GM18907 (cell line): ENCODE measurements around the gene KPNA6.
A peak's percentile ranks its signal among the peaks of the same experiment; 100 is the strongest.

Experiments used
- ATAC-seq: cut with Tn5 transposase; IDR thresholded peaks from one replicate; pipeline ENCODE4 v1.9.1; 2021; ENCODE audit warnings: mild to moderate bottlenecking, moderate library complexity; ENCODE audit not compliant: unreplicated experiment

Gene KPNA6

DNA sequence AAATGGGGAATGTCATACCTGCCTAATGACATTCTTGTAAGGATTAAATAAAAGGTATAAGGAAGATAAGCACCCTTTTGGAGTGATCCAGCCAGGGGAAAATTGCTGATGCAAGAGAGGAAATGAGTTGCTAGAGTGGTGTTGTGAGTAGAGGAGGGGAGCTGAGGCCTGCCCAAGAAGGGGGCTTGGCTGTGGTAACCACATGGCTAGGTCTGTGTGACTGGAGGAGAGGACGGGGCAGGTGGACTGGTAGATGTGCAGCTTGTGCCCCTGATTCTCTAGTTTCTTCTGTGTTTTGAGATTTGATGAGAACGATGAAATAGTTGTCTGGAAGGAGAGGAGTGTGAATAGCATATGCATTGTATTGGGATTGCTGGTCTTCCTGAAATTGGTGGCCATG, 78.2 kb downstream of the KPNA6 start:
- ATAC-seq = no peak

DNA sequence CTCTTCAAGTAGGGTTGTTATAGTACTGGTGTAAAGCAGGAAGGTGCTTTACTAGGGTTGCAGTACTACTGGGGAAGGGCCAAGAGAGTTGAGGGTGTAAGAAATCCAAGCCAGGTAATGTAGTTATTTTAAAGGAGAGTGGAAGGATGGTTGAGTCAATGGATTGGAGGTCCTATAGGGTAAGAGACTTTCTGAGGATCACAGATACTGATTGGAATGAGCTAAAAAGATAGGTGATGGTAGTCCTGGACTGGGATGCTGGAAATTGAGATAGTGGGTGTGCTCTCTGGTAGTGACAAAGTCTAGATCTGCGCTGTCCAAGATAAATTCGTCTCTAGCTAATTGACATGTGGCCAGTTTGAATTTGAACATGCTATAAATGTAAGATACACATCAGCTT, 78.6 kb downstream of the KPNA6 start:
- ATAC-seq = no peak

DNA sequence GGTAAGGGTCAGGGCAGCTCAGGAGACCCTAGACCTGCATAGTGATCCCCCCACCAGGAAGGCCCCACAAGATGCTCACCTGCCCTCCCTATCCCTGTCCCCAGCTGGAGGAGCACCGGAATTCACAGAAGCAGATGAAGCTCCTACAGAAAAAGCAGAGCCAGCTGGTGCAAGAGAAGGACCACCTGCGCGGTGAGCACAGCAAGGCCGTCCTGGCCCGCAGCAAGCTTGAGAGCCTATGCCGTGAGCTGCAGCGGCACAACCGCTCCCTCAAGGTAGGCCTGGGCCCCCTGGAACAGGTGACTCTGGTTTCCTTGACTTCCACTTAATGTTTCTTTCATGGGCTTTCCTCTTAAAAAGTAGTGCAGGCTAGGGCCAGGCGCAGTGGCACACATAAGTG, 80.0 kb downstream of the KPNA6 start:
- ATAC-seq = no peak

DNA sequence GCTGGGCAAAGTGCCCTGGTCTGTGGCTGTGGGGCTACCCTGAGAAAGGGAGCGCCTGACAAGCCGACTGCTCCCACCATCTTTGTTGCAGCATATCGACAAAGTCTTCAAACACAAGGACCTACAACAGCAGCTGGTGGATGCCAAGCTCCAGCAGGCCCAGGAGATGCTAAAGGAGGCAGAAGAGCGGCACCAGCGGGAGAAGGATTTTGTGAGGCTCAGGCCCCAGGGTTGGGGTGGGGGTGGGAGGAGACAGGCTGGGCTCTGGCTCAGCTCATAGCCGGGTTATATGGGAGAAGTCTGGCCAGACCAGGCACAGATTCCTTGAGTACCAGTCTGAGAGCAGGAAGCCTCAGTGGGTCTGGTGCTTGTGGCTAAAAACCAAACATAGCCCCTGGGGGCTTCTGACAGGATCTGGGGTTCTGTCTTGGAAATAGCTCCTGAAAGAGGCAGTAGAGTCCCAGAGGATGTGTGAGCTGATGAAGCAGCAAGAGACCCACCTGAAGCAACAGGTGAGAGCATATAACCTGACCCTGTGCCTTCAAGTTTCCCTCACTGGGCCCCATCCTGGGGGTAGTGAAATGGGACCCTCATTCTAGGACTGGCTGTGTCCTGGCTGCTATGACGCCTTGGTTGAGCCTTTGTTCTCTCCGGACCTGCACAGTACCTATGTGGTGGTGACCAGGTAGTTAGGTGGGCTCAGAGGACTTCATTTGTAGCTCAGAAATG, 84.5 kb downstream of the KPNA6 start:
- ATAC-seq = no peak

DNA sequence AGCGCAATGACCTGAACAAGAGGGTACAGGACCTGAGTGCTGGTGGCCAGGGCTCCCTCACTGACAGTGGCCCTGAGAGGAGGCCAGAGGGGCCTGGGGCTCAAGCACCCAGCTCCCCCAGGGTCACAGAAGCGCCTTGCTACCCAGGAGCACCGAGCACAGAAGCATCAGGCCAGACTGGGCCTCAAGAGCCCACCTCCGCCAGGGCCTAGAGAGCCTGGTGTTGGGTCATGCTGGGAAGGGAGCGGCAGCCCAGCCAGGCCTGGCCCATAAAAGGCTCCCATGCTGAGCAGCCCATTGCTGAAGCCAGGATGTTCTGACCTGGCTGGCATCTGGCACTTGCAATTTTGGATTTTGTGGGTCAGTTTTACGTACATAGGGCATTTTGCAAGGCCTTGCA, 87.1 kb downstream of the KPNA6 start:
- ATAC-seq = no peak

DNA sequence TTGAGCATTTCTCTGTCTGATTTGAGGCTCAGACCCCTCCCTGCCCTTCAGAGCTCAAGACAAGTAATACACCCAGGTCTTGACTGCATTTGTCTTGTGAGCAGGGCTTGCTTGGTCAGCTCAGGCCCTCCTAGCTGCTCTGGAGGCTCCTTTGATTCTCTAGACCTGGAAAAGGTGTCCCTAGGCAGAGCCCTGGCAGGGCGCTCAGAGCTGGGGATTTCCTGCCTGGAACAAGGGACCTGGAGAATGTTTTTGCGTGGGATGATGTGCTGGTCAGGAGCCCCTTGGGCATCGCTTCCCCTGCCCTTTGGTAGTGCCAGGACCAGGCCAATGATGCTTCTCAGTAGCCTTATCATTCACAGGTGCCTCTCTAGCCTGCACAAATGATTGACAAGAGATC, 87.7 kb downstream of the KPNA6 start:
- ATAC-seq = no peak

DNA sequence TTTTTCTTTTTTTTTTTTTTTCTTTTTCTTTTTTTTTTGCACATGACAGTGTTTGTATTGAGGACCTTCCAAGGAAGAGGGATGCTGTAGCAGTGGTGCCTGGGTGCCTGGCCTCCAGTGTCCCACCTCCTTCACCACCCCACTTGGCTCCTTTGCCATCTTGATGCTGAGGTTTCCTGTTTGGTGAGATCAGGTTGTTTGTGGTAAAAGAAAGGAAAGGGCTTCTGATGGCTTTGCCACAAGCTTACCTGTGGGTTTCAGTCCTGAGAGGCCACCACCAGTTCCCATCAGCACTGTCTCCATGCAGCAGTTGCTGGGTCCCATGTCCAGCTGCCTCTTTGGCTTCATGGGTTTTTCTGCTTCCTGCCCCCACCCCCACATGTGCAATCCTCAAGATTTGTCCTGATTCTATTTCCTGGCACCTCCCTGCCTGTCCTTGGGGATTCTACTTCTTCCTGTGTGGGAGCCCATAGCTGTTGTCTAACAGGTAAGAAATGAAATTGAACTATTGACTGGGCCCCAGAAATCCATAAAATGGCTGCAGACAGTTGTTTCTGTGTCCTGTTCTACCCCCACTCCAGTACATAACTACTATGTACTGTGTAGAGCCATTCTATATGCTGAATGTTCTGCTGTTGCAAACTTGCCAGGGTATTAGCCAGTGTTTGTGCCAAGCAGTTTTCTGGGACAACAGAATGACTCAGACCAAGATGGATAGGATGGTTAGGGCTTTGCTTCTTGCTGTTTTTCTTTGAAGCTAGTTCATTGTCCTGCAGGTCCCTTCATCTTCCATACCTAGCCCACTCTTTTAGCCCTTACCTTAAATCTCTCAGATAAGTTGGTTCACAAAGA, 88.3 kb downstream of the KPNA6 start:
- no peak for ATAC-seq

DNA sequence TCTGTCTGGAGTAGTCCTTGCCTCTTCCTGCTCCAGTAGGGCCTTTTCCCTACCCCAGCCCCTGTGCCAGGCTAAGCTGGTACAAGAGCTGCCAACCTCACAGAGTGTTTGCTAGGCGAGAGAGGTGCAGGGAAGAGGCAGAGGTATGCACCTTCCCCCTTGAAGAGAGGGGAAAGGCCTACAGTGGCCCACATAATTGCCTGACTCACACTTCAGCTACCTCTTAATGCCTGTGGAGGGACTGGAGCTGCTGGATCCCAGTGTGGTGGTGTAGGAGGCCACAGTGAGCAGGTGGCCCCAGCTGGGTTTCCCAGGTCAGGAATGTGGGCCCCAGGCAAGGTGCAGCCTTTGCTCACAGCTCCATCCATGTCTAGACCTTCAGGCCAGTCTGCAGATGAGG, 89.2 kb downstream of the KPNA6 start:
- ATAC-seq = no peak

DNA sequence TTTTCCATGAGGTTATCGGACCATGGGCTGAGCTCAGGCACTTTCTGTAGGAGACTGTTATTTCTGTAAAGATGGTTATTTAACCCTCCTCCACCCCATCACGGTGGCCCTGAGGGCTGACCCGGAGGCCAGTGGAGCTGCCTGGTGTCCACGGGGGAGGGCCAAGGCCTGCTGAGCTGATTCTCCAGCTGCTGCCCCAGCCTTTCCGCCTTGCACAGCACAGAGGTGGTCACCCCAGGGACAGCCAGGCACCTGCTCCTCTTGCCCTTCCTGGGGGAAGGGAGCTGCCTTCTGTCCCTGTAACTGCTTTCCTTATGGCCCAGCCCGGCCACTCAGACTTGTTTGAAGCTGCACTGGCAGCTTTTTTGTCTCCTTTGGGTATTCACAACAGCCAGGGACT, 90.0 kb downstream of the KPNA6 start:
- no peak for ATAC-seq

DNA sequence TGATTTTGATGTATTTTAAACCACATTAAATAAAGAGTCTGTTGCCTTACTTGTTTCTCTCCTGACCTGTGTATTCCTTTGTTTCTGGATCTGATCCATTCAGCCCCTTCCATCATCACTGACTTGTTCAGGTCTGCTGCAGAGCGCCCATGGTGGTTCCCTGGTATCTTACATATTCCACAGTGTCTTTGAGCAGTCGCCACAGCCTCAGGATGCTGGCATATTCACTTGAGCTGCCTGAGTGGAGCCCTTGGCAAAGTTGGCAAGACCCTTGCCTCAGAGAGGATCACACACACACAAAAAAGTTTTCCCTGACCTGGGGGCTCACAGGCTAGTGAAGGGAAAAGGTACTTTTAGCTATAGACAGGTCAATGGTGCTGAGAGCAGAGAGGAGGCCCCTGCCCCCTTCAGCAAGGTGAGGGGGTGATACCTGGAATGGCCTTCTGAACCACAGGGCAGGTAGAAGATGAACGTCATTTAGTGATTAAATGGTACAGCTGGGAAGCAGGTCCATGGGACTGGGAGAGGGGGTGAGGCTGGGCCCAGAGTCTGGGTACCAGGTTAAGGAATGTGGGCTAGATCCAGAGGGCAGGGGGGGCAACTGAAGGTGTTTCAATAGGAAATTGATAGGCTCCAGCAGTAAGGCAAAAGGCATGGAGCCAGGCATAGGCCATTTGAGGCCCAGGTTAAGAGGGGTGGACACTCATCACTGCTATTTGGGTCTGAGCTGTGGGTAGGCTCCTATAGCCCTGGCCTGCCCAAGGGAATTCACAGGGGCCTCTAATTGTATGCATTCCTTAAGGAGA, 90.6 kb downstream of the KPNA6 start:
- ATAC-seq = no peak

DNA sequence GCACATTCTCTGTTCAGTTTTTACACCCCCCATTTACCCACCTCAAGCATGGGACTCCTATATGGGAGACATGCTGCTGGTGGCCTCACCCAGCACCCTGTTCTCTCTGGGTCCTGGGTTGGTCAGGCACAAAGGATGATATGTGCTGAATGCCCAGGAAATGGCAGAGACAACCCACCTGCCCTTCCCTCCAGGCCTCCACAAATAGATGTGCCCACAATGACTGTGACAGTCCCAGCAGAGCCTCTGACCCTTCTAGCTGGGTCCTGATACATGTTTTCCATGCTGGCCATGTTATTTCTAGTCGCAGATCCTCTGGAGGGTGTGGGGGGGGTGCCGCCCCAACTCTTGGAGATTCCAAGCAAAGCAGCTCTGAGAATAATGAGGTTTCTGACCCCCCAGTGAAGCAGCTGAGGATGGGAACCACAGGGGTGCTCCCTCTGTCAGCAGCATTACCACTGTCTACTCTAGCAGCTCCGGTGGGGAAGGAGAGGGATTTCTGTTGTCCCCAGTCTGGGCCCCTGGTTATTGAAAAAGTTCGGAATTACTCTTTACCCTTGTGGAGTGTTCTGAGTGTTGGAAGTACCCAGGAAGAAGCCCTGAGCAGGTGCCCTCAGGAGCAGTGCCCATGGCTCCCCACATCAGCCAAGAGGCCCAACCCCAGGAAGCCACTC, 91.3 kb downstream of the KPNA6 start:
- ATAC-seq = no peak

DNA sequence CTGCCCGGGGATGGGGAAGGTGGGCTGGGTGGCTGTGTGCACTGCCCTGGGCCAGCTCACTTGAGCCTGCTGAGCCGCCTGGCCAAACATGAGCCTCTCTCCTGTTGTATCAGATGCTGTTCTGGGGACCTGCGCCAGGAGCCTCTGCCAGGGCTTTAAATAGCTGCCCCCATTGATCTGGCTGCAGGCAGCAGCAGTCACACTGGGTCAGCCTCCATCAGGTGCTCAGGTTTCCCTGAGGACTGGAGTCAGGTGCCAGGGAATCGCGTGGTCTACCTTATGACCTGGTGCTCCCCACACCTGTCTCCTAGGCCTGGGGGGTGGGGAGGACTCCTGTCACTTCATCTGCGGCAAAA, 91.8 kb downstream of the KPNA6 start:
- no peak for ATAC-seq

DNA sequence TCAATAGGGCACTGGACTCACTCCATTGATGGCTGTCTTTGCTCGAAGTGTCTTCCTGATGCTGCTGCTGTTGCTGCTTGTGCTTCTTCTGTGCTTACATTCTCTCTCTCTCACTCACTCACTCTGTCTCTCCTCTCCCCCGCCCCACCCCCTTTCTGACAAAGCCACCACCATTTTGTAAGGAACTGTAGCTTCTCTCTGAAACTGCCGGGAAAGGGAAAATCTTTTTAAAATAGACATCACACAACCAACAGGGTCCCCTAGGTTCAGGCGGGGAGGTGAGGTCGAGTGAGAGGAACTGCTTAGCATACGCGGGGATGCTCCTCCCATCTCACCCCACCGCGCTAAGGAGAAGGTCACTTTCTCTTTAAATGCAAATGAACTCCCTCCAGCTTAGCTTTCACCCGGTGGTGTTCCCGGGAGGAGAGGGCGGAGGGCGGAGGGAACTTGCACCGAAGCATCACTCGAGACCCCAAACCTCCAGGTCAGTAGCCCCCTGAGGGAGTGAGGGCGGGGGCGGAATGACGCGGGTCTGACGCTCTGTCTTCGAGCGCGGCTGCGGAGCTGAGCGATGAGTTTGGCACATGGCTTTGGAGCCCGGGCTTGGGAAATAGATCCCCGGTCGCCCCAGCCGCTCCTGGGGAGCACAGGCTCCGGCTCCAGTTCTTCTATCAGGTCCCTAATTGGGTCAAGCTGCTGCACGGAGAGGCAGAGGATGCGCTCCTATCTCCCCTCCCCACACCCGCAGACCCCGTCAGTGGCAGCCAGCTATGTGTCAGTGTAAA, 92.6 kb downstream of the KPNA6 start, which contains the start of gene CCDC28B:
Gene CCDC28B, plus strand, starts transcription at position 370 of the 785 bp plus-strand sequence. CDS start 1,341 bp downstream, outside the sequence.
- no peak for ATAC-seq

DNA sequence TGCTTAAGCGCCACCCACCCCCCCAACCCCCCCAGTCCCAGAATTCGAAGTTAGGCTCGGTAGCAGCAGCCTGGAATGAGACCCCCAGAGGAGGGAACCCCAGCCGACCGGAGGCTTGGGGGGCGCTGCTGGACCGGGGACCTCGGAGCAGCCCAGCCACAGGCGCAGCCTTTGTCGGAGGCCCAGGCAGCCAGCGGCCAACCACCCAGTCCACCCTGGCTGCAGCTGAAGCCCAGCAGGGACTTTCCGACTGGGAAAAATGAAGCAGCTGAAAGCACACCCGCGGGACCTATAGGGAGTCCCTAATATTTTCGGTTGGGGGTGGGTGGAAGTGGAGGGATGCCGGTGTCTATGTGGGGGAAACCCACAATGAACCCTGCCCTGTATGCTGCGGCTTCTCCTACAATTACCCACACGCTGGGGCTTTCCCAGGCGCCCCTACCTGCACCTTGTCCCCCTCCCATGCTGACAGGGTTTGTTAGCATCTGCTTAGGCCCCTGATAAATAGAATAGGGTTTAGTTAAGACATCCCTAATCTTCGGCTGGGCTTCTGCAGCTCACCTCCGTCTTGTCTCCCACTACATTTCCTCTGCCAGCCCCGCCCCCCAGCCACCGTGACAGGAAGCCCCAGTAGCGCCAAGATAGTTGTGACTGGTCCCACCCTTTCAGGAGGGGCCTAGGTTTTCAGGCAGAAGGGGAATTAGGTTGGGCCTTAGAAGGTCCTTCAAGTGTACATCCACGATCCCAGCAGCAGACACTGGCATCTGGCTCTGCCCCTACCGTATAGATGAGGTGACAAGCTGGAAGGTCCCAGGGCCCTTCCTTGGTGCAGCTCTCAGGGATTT, 93.4 kb downstream of the KPNA6 start:
- ATAC-seq = peak; percentile 38

DNA sequence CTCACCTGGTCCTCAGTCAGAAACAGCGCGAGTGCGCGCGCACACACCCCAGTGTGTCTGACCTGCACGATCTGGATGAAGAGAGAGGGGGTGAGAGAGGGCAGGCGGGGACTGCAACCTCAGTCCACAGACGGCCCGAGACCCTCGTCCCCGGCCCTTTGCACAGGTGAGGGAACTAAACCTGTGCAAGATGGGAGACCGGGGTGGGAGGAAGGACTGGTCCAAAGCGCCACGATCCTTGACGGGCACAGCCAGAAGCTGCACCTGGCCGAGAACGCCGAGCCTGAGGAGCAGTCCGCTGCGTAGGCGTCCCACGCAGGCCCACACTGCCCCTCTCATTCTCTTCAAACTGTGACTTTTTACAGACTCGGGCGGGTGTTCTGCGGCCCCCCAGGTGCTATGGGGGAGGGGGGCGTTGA, 97.1 kb downstream of the KPNA6 start:
- no peak for ATAC-seq

DNA sequence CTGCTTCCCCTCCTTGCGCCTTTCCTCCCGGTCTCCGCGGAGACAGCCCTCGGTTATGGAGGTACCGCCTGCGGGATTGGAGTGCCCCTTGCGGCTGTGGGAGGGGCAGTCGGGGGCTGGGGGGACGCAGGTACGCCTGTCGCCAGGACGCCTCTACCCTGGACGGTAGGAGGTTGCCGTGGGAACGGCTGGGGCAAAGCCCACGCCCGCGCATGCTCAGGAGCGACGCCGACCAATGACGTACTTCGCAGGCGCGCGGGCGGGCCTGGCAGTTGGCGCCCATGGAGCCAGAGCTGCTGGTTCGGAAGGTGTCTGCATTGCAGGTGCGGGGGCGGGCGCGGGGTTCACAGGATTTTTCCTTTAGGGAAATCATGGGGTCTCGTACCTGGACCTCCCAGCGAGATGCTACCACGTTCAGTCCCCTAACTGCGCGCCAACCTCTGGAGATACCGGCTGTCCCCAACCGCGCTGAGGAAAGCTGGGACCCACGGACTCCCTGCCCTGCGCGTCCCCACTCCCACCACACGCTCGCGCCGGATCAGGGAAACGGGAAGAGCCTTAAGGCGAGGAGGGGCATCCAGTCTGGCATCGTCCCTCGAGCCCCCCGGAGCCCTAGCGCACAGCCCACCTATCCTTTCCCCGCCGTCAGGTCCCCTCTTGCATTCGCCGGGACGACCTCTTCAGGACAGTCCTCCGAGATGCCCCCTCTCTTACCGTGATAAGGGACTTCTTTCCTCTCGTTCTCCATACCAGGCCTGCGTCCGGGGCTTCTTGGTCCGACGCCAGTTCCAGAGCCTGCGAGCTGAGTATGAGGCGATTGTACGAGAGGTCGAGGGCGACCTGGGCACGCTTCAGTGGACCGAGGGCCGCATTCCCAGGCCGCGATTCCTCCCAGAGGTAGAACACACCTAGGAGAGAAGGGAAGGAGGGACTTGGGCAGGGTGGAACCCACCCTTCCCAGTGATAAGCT, 97.8 kb downstream of the KPNA6 start, which contains the start of gene IQCC:
Gene IQCC, plus strand, starts transcription at position 271 of the 970 bp plus-strand sequence. Its CDS starts 11 bp downstream, at position 282.
- peak; percentile 45 for ATAC-seq

DNA sequence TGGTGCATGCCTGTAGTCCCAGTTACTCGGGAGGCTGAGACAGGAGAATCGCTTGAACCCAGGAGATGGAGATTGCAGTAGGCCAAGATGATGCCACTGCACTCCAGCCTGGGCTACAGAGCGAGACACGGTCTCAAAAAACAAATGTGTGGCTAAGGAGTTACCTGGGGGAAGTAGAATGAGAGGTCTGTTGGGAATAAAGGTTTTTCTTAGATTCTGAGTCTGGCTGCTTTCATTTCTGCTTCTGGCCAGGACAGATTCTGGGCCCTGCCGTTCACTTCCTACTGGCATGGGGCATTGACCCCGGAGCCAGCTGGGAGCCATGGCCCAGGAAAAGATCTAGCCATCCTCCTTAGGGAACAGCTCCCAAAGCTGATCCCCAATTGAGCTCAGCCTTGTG, 100.6 kb downstream of the KPNA6 start:
- no peak for ATAC-seq

DNA sequence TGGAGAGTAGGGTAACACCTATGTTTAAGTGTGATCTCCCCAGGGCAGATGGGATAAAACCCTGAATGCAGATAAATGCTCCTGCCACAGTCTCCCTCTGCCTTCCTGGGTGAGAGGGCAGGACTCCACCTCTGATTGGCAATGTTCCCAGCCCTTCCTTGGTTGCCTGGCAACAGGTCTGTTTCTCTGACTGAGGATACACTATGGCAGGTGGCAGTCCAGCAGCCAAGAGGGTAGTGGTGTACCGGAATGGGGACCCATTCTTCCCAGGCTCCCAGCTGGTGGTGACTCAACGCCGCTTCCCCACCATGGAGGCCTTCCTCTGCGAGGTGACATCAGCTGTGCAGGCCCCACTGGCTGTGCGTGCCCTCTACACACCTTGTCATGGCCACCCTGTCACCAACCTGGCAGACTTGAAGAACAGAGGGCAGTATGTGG, 101.1 kb downstream of the KPNA6 start, which contains the start of gene DCDC2B:
Gene DCDC2B, plus strand, starts transcription at position 199 of the 438 bp plus-strand sequence. Its CDS starts 5 bp downstream, at position 204.
- no peak for ATAC-seq
